Upper lobe of right lung (tissue), 1 donor: ENCODE measurements around the gene FMO3. TPM values are rescaled to one million over a fixed set of nuclear protein-coding genes. Genes with fewer than 3 reads are reported as not detected.

Source experiments
- ATAC-seq: fragments of 200-7000 bp; cut with Tn5 transposase; one replicate; pipeline ENCODE4 v1.9.1; 2020; ENCODE audit warnings: mild to moderate bottlenecking, moderate library complexity
- DNase-seq: peaks from one replicate; pipeline ENCODE4 v3.0.0-alpha.2; 2020
- H3K27ac ChIP-seq: fragments of 200-600 bp; one replicate; pipeline ENCODE4 v1.8.0; 2022
- H3K27me3 ChIP-seq: fragments of 200-600 bp; one replicate; pipeline ENCODE4 v1.8.0; 2022; ENCODE audit warnings: mild to moderate bottlenecking
- H3K36me3 ChIP-seq: fragments of 200-600 bp; one replicate; pipeline ENCODE4 v1.8.0; 2022
- H3K4me1 ChIP-seq: fragments of 200-600 bp; one replicate; pipeline ENCODE4 v1.8.0; 2022
- H3K4me3 ChIP-seq: fragments of 200-600 bp; one replicate; pipeline ENCODE4 v1.8.0; 2022; ENCODE audit warnings: mild to moderate bottlenecking
- H3K9me3 ChIP-seq: fragments of 200-600 bp; one replicate; pipeline ENCODE4 v1.8.0; 2022
- CTCF ChIP-seq: fragments of 200-600 bp; IDR thresholded peaks from one replicate; pipeline ENCODE4 v1.8.0; 2022; ENCODE audit warnings: antibody characterized with exemption
- intact Hi-C: fragments of 100-400 bp; cut with DNase I; formaldehyde crosslinking; loops from one replicate; pipeline ENCODE4 v1.11.0; 2022
- total RNA-seq: library from RNA; stranded (reverse); fragmentation: NEBNext Ultra II Directional; extraction: Animal tissue kit (Norgen Biotek cat#: 25700); gene quantifications from one replicate; pipeline ENCODE4 v1.2.1, GENCODE V29; 2021
- donor health status: DM: no; HTN: yes; CAD: no; lungs with severe emphysema.

The FMO3 gene
- total RNA-seq, 1 donor from 2014 or later: 22.7 TPM

DNA sequence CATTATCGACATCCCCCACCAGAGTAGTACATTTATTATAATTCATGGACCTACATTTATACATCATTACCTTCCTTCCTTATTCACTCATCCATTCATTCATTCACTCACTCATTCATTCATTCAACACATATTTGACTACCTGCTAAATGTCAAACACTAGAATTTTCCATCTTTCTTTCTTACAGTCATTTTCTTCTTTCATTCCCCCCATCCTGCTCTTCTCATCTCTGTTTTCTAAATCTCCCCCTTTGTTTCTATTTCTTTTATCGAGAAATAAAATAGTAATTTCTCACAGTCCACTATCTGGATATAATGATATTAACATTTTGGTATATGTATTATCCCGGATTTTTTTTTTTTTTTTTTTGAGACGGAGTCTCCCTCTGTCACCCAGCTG lies 27.8 kb upstream of the FMO3 start:
- no peak overlapping the region for H3K4me3 ChIP-seq
- no peaks in the 10 kb centered on the region for H3K27me3 ChIP-seq
- ATAC-seq (no peak), DNase-seq (no peak)
- H3K36me3 ChIP-seq: no peaks in the 10 kb centered on the region
- H3K9me3 ChIP-seq: no peaks in the 10 kb centered on the region
- intact Hi-C loops: no loop called here
- TF ChIP-seq CTCF: no peak
- no peak overlapping the region for H3K27ac ChIP-seq
- no peaks in the 10 kb centered on the region for H3K4me1 ChIP-seq

GRCh38 chr1:171075041-171075440 lies 15.7 kb upstream of the FMO3 start:
- no peak for TF ChIP-seq CTCF
- intact Hi-C loops: no loop called here
- H3K9me3 ChIP-seq: no peaks in the 10 kb centered on the region

GRCh38 chr1:171081314-171081753 lies 9.4 kb upstream of the FMO3 start:
- no peaks in the 10 kb centered on the region for H3K27me3 ChIP-seq
- H3K27ac ChIP-seq: peak overlapping the region; percentile 56
- no peak overlapping the region for H3K4me3 ChIP-seq
- no peaks in the 10 kb centered on the region for H3K36me3 ChIP-seq
- peak; percentile 46 for TF ChIP-seq CTCF
- peaks cover 11% of the 10 kb centered on the region for H3K4me1 ChIP-seq
- DNase-seq (no peak), ATAC-seq (peak; percentile 56)
- no peaks in the 10 kb centered on the region for H3K9me3 ChIP-seq
- intact Hi-C loops: no loop called here

More at GRCh38 chr1:171075041-171075440, 15.7 kb upstream of the FMO3 start:
- ATAC-seq (no peak), DNase-seq (no peak)
- Histone ChIP-seq H3K4me1 (no peaks in the 10 kb centered on the region), H3K27me3 (no peaks in the 10 kb centered on the region), H3K36me3 (no peaks in the 10 kb centered on the region), H3K27ac (no peak overlapping the region), H3K4me3 (no peak overlapping the region)

DNA sequence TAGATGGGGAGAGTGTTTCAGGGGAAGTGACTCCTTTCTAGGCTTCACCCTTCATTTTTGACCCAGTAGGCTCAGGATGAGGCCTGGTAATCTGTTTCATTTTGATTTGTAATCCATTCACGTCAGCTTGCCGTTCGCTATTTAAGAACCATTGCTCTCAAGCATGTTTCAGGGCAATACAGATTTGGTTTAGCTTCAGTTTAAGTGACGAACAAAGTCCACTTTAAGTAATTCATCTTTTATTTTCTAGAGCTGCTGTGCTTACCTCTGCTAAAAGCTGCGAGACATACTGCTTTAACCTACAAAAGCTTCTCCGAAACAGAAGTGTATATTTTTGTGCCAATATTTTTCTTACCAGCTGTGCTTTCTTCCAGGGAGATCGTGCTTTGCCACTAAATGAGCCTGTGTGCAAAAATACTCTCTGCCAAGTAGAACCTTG lies 8.9 kb upstream of the FMO3 start:
- no peak for DNase-seq
- no peak for ATAC-seq
- intact Hi-C loops: no loop called here

GRCh38 chr1:171082606-171083005 lies 8.1 kb upstream of the FMO3 start:
- intact Hi-C loops: no loop called here
- Histone ChIP-seq H3K27ac (peak overlapping the region; percentile 56), H3K27me3 (no peaks in the 10 kb centered on the region), H3K4me1 (peaks cover 11% of the 10 kb centered on the region), H3K4me3 (no peak overlapping the region), H3K9me3 (no peaks in the 10 kb centered on the region), H3K36me3 (no peaks in the 10 kb centered on the region)
- DNase-seq: no peak
- TF ChIP-seq CTCF: no peak
- no peak for ATAC-seq

More for the DNA sequence above, 8.9 kb upstream of the FMO3 start:
- no peaks in the 10 kb centered on the region for H3K9me3 ChIP-seq
- no peak for TF ChIP-seq CTCF
- H3K4me3 ChIP-seq: peak overlapping the region; percentile 5
- H3K27me3 ChIP-seq: no peaks in the 10 kb centered on the region
- no peaks in the 10 kb centered on the region for H3K36me3 ChIP-seq
- peak overlapping the region; percentile 56 for H3K27ac ChIP-seq
- H3K4me1 ChIP-seq: peaks cover 11% of the 10 kb centered on the region

DNA sequence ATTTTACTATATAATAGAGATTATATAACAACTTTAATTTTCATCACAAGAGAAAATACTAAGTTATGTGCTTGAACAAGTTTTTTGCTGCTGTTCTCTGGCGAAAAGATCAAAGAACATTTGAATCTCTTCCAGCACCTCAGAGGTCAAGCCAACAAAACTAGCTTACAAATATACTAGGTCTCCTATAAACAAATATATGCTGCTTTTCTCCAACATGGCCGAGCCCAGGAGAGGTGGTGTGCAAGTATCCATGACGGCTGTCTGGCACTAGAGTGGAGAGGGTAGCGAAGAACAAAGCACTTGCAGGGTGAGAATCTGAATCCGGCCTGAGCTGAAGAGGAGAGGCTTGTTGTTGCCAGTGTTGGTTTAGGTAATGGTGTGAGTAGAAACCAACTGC lies 7.5 kb upstream of the FMO3 start:
- peaks cover 11% of the 10 kb centered on the region for H3K4me1 ChIP-seq
- no peak for DNase-seq
- H3K27me3 ChIP-seq: no peaks in the 10 kb centered on the region
- no peak overlapping the region for H3K27ac ChIP-seq
- TF ChIP-seq CTCF: no peak
- no peak overlapping the region for H3K4me3 ChIP-seq
- H3K9me3 ChIP-seq: no peaks in the 10 kb centered on the region
- H3K36me3 ChIP-seq: no peaks in the 10 kb centered on the region
- ATAC-seq: peak; percentile 17
- intact Hi-C loops: no loop called here
